GM23248 (cell line): Measurements from ENCODE around the gene ASB2.

Experiments
- EZH2 ChIP-seq: fragments of 200-600 bp; sonication (generic); IDR thresholded peaks from 2 replicates; pipeline ENCODE4 v1.6.1; 2018; ENCODE audit warnings: antibody characterized with exemption, mild to moderate bottlenecking; ENCODE audit not compliant: insufficient read depth, poor library complexity, severe bottlenecking
- EZH2phosphoT487 ChIP-seq: fragments of 200-600 bp; sonication (generic); IDR thresholded peaks from 2 replicates; pipeline ENCODE4 v1.6.1; 2018; ENCODE audit warnings: antibody characterized with exemption, moderate library complexity, mild to moderate bottlenecking, low read depth; ENCODE audit not compliant: insufficient read depth

DNA sequence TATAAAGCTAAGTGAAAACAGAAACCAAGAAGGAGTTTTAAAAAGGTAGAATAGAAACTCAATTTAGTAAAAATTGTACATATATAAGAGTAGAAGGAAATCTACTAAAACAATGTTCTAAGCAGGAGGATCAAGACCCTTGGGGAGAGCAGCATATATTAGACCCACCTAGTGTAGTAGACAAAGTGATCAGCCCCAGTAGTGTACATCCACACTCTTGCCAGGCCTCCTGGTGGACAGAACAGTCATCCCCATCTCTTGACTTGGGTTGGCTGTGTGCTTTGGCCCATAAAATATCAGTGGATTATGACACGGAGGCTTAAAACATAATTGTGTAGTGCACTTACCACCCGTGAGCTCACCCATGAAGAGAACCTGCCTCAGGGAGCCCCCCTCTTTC lies 38.9 kb upstream of the ASB2 start:
- TF ChIP-seq EZH2 (no peak), EZH2phosphoT487 (no peak)
